Measurements from ENCODE around the gene SEPTIN2. TPM values are rescaled to one million over a fixed set of nuclear protein-coding genes. Genes with fewer than 3 reads are reported as not detected.

SEPTIN2 gene
- total and polyA plus RNA-seq, 2 experiments from 2014 or later: 315 to 373 TPM

- Histone ChIP-seq H3K4me2 (peak overlapping the region; percentile 44), H3K36me3 (replicated peaks; ENCODE audit: insufficient read depth, low read depth) (no peaks in the 10 kb centered on the region), H3K4me3 (no peak overlapping the region), H4K20me1 (ENCODE audit: insufficient read depth, poor library complexity, severe bottlenecking) (peaks cover 46% of the 10 kb centered on the region), H3K27ac (peak overlapping the region; percentile 43), H3K27me3 (no peaks in the 10 kb centered on the region), H3K9me3 (ENCODE audit: low read depth) (no peaks in the 10 kb centered on the region), H3K9me2 (replicated peaks; ENCODE audit: insufficient read depth) (no peaks in the 10 kb centered on the region), H3K4me1 (ENCODE audit: insufficient read depth) (no peaks in the 10 kb centered on the region), H3K79me2 (peaks cover 94% of the 10 kb centered on the region), H2AFZ (no peak overlapping the region)
- no peak for DNase-seq (ENCODE audit: low spot score)
- 91% methylated on average over 1 of the region's 1 CpG for WGBS (ENCODE audit: low lambda C conversion rate, missing lambda C conversion rate)
- no peak for TF ChIP-seq EZH2phosphoT487 (IDR thresholded peaks at IDR 0.05; ENCODE audit: low read depth, severe bottlenecking, unreplicated experiment)
- TF ChIP-seq EZH2 (IDR thresholded peaks at IDR 0.05; ENCODE audit: borderline replicate concordance): no peak
- TF ChIP-seq, protein P1, sequence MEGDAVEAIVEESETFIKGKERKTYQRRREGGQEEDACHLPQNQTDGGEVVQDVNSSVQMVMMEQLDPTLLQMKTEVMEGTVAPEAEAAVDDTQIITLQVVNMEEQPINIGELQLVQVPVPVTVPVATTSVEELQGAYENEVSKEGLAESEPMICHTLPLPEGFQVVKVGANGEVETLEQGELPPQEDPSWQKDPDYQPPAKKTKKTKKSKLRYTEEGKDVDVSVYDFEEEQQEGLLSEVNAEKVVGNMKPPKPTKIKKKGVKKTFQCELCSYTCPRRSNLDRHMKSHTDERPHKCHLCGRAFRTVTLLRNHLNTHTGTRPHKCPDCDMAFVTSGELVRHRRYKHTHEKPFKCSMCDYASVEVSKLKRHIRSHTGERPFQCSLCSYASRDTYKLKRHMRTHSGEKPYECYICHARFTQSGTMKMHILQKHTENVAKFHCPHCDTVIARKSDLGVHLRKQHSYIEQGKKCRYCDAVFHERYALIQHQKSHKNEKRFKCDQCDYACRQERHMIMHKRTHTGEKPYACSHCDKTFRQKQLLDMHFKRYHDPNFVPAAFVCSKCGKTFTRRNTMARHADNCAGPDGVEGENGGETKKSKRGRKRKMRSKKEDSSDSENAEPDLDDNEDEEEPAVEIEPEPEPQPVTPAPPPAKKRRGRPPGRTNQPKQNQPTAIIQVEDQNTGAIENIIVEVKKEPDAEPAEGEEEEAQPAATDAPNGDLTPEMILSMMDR (IDR thresholded peaks at IDR 0.05; ENCODE audit: poor library complexity): no peak
These were observed 30.1 kb upstream of the SEPTIN2 start for GRCh38 chr2:241285596-241285995.

GRCh38 chr2:241286348-241287090 lies 29.2 kb upstream of the SEPTIN2 start:
- no peaks in the 10 kb centered on the region for H3K27me3 ChIP-seq
- peaks cover 94% of the 10 kb centered on the region for H3K79me2 ChIP-seq
- no peaks in the 10 kb centered on the region for H3K9me3 ChIP-seq (ENCODE audit: low read depth)
- no peak overlapping the region for H3K27ac ChIP-seq
- H3K4me2 ChIP-seq: no peak overlapping the region
- H3K4me1 ChIP-seq (ENCODE audit: insufficient read depth): no peaks in the 10 kb centered on the region
- H3K36me3 ChIP-seq (replicated peaks; ENCODE audit: insufficient read depth, low read depth): no peaks in the 10 kb centered on the region
- WGBS (ENCODE audit: low lambda C conversion rate, missing lambda C conversion rate): 91% methylated on average over 9 of the region's 9 CpGs
- no peak for TF ChIP-seq EZH2 (IDR thresholded peaks at IDR 0.05; ENCODE audit: borderline replicate concordance)
- TF ChIP-seq, protein P1 (IDR thresholded peaks at IDR 0.05; ENCODE audit: poor library complexity): no peak
- no peak for TF ChIP-seq EZH2phosphoT487 (IDR thresholded peaks at IDR 0.05; ENCODE audit: low read depth, severe bottlenecking, unreplicated experiment)
- no peak for DNase-seq (ENCODE audit: low spot score)
- no peak overlapping the region for H3K4me3 ChIP-seq
- peaks cover 51% of the 10 kb centered on the region for H4K20me1 ChIP-seq (ENCODE audit: insufficient read depth, poor library complexity, severe bottlenecking)
- H3K9me2 ChIP-seq (replicated peaks; ENCODE audit: insufficient read depth): no peaks in the 10 kb centered on the region
- H2AFZ ChIP-seq: no peak overlapping the region

GRCh38 chr2:241288324-241288888 lies 27.3 kb upstream of the SEPTIN2 start:
- Histone ChIP-seq H3K36me3 (replicated peaks; ENCODE audit: insufficient read depth, low read depth) (no peaks in the 10 kb centered on the region), H3K9me3 (ENCODE audit: low read depth) (no peaks in the 10 kb centered on the region), H3K9me2 (replicated peaks; ENCODE audit: insufficient read depth) (no peaks in the 10 kb centered on the region), H3K4me2 (no peak overlapping the region), H3K4me1 (ENCODE audit: insufficient read depth) (no peaks in the 10 kb centered on the region), H3K27ac (no peak overlapping the region), H2AFZ (no peak overlapping the region), H3K27me3 (no peaks in the 10 kb centered on the region), H3K4me3 (no peak overlapping the region), H3K79me2 (peaks cover 99% of the 10 kb centered on the region), H4K20me1 (ENCODE audit: insufficient read depth, poor library complexity, severe bottlenecking) (peaks cover 57% of the 10 kb centered on the region)
- TF ChIP-seq EZH2 (IDR thresholded peaks at IDR 0.05; ENCODE audit: borderline replicate concordance) (no peak), EZH2phosphoT487 (IDR thresholded peaks at IDR 0.05; ENCODE audit: low read depth, severe bottlenecking, unreplicated experiment) (no peak)
- TF ChIP-seq, protein P1 (IDR thresholded peaks at IDR 0.05; ENCODE audit: poor library complexity): no peak
- no peak for DNase-seq (ENCODE audit: low spot score)
- 91% methylated on average over 3 of the region's 3 CpGs for WGBS (ENCODE audit: low lambda C conversion rate, missing lambda C conversion rate)

Measured in hepatocyte (in vitro differentiated cells).